ENCODE results near the gene TRIAP1.
A peak's percentile ranks its signal among the peaks of the same experiment; 100 is the strongest.

TRIAP1 gene

GRCh38 chr12:120481022-120481767 is 35.0 kb upstream of the TRIAP1 start:
- ATAC-seq (ENCODE audit: low read depth): no peak
- Histone ChIP-seq H3K36me3 (ENCODE audit: low read depth) (no peaks in the 10 kb centered on the region), H3K27ac (ENCODE audit: poor library complexity, severe bottlenecking) (no peak overlapping the region), H3K27me3 (ENCODE audit: insufficient read depth, poor library complexity, severe bottlenecking) (no peaks in the 10 kb centered on the region), H3K9me3 (ENCODE audit: severe bottlenecking) (no peaks in the 10 kb centered on the region), H3K4me3 (ENCODE audit: severe bottlenecking) (no peak overlapping the region), H3K4me1 (ENCODE audit: insufficient read depth, poor library complexity, severe bottlenecking) (no peaks in the 10 kb centered on the region)
- no peak for TF ChIP-seq CTCF (IDR thresholded peaks at IDR 0.05; ENCODE audit: poor library complexity, severe bottlenecking)
- no peak for DNase-seq (ENCODE audit: low spot score)

GRCh38 chr12:120480211-120480610 is 34.0 kb upstream of the TRIAP1 start:
- TF ChIP-seq CTCF (IDR thresholded peaks at IDR 0.05; ENCODE audit: poor library complexity, severe bottlenecking): no peak
- Histone ChIP-seq H3K4me1 (ENCODE audit: insufficient read depth, poor library complexity, severe bottlenecking) (no peaks in the 10 kb centered on the region), H3K9me3 (ENCODE audit: severe bottlenecking) (no peaks in the 10 kb centered on the region), H3K36me3 (ENCODE audit: low read depth) (no peaks in the 10 kb centered on the region), H3K27ac (ENCODE audit: poor library complexity, severe bottlenecking) (no peak overlapping the region), H3K4me3 (ENCODE audit: severe bottlenecking) (no peak overlapping the region), H3K27me3 (ENCODE audit: insufficient read depth, poor library complexity, severe bottlenecking) (no peaks in the 10 kb centered on the region)
- DNase-seq (ENCODE audit: low spot score): no peak
- no peak for ATAC-seq (ENCODE audit: low read depth)

GRCh38 chr12:120479458-120479857 is 33.3 kb upstream of the TRIAP1 start:
- H3K36me3 ChIP-seq (ENCODE audit: low read depth): no peaks in the 10 kb centered on the region
- DNase-seq (ENCODE audit: low spot score): no peak
- H3K9me3 ChIP-seq (ENCODE audit: severe bottlenecking): no peaks in the 10 kb centered on the region
- H3K27ac ChIP-seq (ENCODE audit: poor library complexity, severe bottlenecking): no peak overlapping the region
- no peaks in the 10 kb centered on the region for H3K27me3 ChIP-seq (ENCODE audit: insufficient read depth, poor library complexity, severe bottlenecking)
- H3K4me3 ChIP-seq (ENCODE audit: severe bottlenecking): no peak overlapping the region
- TF ChIP-seq CTCF (IDR thresholded peaks at IDR 0.05; ENCODE audit: poor library complexity, severe bottlenecking): no peak
- H3K4me1 ChIP-seq (ENCODE audit: insufficient read depth, poor library complexity, severe bottlenecking): peaks cover 3% of the 10 kb centered on the region
- peak; percentile 7; the same call in 1 of the 3 replicates for ATAC-seq (ENCODE audit: low read depth)

- H3K36me3 ChIP-seq (ENCODE audit: low read depth): no peaks in the 10 kb centered on the region
- peaks cover 16% of the 10 kb centered on the region for H3K4me1 ChIP-seq (ENCODE audit: insufficient read depth, poor library complexity, severe bottlenecking)
- H3K9me3 ChIP-seq (ENCODE audit: severe bottlenecking): no peaks in the 10 kb centered on the region
- DNase-seq (ENCODE audit: low spot score): no peak
- peak overlapping the region; percentile 71 for H3K27ac ChIP-seq (ENCODE audit: poor library complexity, severe bottlenecking)
- H3K4me3 ChIP-seq (ENCODE audit: severe bottlenecking): no peak overlapping the region
- no peak for TF ChIP-seq CTCF (IDR thresholded peaks at IDR 0.05; ENCODE audit: poor library complexity, severe bottlenecking)
- ATAC-seq (ENCODE audit: low read depth): no peak
- no peaks in the 10 kb centered on the region for H3K27me3 ChIP-seq (ENCODE audit: insufficient read depth, poor library complexity, severe bottlenecking)
These were observed 29.5 kb upstream of the TRIAP1 start for GRCh38 chr12:120475643-120476042.

GRCh38 chr12:120474616-120474960 is 28.4 kb upstream of the TRIAP1 start:
- Histone ChIP-seq H3K4me1 (ENCODE audit: insufficient read depth, poor library complexity, severe bottlenecking) (peaks cover 19% of the 10 kb centered on the region), H3K36me3 (ENCODE audit: low read depth) (no peaks in the 10 kb centered on the region), H3K9me3 (ENCODE audit: severe bottlenecking) (no peaks in the 10 kb centered on the region), H3K4me3 (ENCODE audit: severe bottlenecking) (no peak overlapping the region), H3K27me3 (ENCODE audit: insufficient read depth, poor library complexity, severe bottlenecking) (no peaks in the 10 kb centered on the region), H3K27ac (ENCODE audit: poor library complexity, severe bottlenecking) (peak overlapping the region; percentile 71)
- peak; percentile 85 for DNase-seq (ENCODE audit: low spot score)
- no peak for TF ChIP-seq CTCF (IDR thresholded peaks at IDR 0.05; ENCODE audit: poor library complexity, severe bottlenecking)
- ATAC-seq (ENCODE audit: low read depth): peak; percentile 90

Data from RWPE2 (cell line).